LNCaP clone FGC (cell line): ENCODE data around the gene CHERP.

Source experiments
- DNase-seq: peaks from one replicate; pipeline ENCODE4 v3.0.0-alpha.2; 2011; ENCODE audit warnings: low read depth
- H3K4me3 ChIP-seq: 2 replicates; pipeline ENCODE4 v1.5.1; 2011; ENCODE audit warnings: mild to moderate bottlenecking, low read depth, low read length, control low read depth
- TF ChIP-seq, protein P1 (sequence below): IDR thresholded peaks from 2 replicates; pipeline ENCODE4 v1.5.1; 2012; ENCODE audit warnings: mild to moderate bottlenecking; ENCODE audit not compliant: control insufficient read depth, insufficient read depth; ENCODE audit errors: extremely low read depth

The CHERP gene

DNA sequence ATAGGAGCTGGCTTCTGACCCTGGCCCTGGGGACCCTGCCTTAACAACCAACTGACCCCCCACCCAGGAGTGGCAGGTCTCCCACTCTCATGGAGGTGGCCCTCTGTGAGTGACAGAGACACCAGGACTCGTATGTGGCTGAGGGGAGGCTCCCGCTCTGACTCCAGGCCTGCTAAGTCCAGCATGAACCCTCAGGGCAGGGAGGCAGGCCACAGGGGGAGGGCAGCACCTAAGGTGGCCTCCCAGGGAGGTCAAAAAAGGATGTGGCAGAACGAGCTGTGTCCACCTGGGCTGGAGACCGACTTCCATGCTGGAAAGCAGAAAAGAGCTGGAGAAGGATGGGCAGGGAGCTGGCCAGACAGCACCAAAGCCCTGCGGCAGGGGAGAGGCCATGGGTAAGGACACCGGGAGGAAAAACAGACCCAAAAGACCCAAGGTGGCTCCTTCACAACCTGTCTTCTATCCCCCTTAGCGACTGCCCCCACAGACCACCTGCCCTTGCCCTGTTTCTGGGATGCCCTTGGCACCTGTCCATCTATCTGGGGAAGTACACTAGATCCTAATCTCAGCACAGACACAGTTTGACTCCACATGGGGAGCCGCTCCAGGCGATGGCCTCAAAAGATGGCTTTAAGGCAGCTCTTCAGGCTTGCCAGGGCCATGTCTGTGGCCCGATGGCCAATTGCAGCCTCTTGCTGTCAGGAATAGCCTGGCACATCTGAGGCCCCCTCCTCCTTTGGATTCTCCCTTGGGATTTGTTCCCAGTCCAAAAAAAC is 40.4 kb upstream of the CHERP start:
- no peak for DNase-seq
- no peak overlapping the region for H3K4me3 ChIP-seq
- TF ChIP-seq, protein P1, sequence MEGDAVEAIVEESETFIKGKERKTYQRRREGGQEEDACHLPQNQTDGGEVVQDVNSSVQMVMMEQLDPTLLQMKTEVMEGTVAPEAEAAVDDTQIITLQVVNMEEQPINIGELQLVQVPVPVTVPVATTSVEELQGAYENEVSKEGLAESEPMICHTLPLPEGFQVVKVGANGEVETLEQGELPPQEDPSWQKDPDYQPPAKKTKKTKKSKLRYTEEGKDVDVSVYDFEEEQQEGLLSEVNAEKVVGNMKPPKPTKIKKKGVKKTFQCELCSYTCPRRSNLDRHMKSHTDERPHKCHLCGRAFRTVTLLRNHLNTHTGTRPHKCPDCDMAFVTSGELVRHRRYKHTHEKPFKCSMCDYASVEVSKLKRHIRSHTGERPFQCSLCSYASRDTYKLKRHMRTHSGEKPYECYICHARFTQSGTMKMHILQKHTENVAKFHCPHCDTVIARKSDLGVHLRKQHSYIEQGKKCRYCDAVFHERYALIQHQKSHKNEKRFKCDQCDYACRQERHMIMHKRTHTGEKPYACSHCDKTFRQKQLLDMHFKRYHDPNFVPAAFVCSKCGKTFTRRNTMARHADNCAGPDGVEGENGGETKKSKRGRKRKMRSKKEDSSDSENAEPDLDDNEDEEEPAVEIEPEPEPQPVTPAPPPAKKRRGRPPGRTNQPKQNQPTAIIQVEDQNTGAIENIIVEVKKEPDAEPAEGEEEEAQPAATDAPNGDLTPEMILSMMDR, result no peak

DNA sequence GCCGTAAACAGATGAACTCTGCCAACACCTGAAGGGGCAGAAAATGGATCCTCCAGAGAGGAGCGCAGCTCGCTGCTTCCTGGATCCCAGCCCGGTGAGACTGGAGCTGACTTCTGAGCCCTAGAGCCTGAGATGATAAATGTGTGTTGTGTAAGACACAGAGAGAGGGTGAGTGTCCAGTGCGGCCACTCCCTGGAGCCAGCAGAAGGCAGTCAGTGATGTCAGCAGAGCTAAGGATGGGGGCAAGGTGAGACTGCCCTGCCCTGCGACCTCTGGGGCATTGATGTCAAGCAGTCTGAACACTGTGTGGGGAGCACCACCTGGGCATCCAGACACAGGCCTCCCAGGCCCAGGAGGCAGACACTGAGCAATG is 39.7 kb upstream of the CHERP start:
- DNase-seq, result no peak
- no peak overlapping the region for H3K4me3 ChIP-seq
- TF ChIP-seq, protein P1, result no peak

DNA sequence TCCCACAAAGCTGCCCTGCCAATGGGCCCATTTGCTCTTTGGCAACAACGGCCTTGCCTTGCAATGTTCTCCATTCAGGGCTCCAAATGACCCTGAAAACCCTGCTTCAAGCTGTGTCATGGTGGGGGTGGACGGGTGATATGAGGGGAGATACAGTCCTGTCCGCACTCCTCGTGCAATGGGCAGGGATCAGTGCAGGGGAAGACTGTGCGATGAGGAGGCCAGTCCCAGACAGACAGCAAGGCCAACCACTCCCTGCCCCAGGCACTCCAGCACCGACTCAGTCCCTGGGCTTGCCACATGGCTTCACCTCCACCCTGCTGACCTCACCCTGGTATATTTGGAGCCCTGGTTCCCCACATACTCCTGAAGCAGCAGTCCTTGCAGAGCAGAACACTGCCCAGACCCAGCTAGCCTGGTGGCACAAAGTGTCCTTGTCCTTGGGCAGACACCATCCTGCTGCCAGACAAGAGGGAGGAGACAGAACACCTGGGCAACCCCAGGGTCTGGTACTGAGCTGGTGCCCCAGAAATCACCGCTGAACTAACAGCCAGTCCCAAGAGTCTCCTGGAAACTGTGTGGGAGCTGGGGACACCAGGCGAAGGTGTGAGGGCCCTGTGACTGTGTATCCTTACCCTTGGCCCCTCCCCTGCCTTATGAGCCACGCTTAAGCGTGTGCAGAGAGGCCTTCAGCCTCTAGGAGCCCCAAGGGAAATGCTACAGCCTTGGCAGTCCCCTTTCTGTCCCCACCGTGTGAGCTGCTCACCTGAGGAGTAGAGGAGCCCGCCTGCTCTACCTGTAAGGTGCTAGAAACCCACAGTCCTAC is 39.1 kb upstream of the CHERP start:
- TF ChIP-seq, protein P1, result no peak
- no peak for DNase-seq
- no peak overlapping the region for H3K4me3 ChIP-seq

DNA sequence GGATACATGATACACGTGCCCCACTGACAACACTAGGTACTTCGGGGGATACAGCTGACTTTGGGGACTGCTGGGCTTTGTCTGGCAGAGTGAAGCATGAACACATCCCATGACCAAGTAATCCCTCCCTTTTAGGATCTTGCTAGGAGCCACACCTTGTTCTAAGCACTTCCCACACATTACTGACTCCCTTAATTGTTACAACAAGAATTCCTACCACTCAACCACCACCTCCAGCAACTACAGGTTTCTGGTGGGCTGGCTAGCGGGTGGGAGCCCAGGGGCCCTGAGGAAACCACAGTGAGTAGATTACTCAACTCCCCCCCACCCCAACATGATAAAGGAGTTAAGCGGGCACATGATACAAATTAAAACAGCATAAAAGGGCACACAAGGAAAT is 37.1 kb upstream of the CHERP start:
- H3K4me3 ChIP-seq, result no peak overlapping the region
- DNase-seq, result no peak
- TF ChIP-seq, protein P1, result no peak

DNA sequence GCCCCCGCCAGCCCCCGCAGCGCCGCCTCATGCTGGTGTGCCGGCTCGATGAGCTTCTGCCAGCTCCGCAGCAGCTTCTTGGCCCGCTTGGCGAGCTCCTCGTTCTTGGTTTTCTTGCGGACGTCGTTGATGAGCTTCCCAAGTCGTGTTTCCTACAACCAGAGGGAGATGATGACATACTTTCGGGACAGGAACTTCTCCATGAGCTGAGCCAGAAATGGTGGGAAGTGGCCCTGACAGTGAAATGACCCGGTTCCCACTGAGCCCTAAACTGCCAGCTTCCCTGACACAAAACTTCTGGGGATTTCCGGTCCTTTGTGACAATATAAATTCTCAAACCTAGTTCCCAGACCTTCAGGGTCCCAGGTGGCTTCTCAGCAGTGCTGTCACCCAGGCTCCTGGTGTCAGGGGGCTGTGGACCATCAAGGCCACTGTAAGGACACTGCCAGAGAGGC is 35.3 kb upstream of the CHERP start:
- TF ChIP-seq, protein P1, result no peak
- DNase-seq, result no peak
- H3K4me3 ChIP-seq, result no peak overlapping the region

DNA sequence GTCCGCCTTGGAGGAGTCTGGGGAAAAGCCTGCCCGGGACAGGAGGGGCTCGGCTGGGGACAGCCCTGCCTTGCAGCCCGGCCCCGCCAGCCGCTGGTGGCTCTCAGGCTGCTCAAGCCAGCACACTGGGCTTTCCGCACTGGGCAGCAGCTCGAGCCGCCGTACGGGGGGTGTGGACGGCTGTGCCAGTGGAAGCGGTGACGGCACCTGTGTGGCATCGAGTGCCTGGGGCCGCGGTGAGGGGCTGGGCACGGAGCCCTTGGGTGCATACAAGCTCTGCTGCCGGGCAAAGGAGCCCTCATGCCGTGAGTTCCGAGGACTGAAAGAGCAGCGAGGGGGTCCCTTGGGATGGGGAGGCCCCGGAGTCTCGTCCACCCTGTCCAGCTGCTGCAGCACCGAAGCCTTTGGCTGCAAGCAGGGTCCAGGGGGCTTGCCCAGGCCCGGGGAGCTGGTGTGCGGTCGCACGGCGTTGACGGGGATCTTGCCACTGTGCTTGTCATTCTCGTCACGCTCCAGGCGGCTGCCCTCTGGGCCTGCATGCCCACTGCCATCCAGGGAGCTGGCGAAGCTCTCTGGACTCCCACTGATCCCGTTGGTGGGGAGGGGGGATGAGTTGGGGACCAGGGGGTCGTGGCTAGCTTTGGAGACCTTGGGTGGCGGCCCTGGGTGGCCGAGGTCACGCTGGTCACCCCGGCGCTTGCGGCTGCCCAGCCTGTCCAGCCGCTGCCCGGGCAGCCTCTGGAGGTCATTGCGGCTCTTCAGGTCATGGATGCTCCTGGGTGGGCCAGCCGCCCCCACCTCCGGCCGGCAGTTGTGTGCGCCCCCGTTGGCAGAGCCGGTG is 34.7 kb upstream of the CHERP start:
- no peak for DNase-seq
- no peak overlapping the region for H3K4me3 ChIP-seq
- TF ChIP-seq, protein P1, result no peak
